A673 (cell line): ENCODE results near the gene PWWP2B. TPM values are rescaled to one million over a fixed set of nuclear protein-coding genes. Genes with fewer than 3 reads are reported as not detected.
"Not testable (repeated sequence)": the region's sequence is repeated elsewhere in the genome, so short reads cannot be mapped to it uniquely, and the experiment has no call there.

Experiments
- BruUV-seq: library from RNA; stranded (reverse); fragments of 400-500 nt; replicated peaks from 2 replicates; lab custom pipeline; 2021; lab: Mats Ljungman, UMichigan
- CTCF ChIA-PET: fragments of 300-600 bp; sonication (Branson Sonifier 250); formaldehyde crosslinking; loops from one replicate; lab custom pipeline; 2022; ENCODE audit warnings: antibody characterized with exemption; lab: Charles Lee
- POLR2A ChIA-PET: fragments of 300-600 bp; sonication (Branson Sonifier 250); formaldehyde crosslinking; loops from one replicate; lab custom pipeline; 2022; ENCODE audit warnings: antibody characterized with exemption; ENCODE audit not compliant: low non-redundant PET; lab: Charles Lee
- DNase-seq: peaks from one replicate; pipeline ENCODE4 v3.0.0-alpha.2; 2015; ENCODE audit warnings: low spot score
- H3K27ac ChIP-seq: fragments of 200-600 bp; sonication (generic); 2 replicates; pipeline ENCODE4 v1.5.1; 2016; ENCODE audit warnings: mixed run types, low read depth, mild to moderate bottlenecking, mixed read lengths, antibody characterized with exemption, low read length; ENCODE audit not compliant: poor library complexity, severe bottlenecking
- H3K27me3 ChIP-seq: fragments of 200-600 bp; sonication (generic); replicated peaks from 2 replicates; pipeline ENCODE4 v1.6.1; 2017; ENCODE audit warnings: mixed run types, low read depth, mild to moderate bottlenecking, mixed read lengths, antibody characterized with exemption, low read length; ENCODE audit not compliant: insufficient read depth, poor library complexity
- H3K36me3 ChIP-seq: fragments of 200-600 bp; sonication (generic); 2 replicates; pipeline ENCODE4 v1.6.1; 2016; ENCODE audit warnings: mixed run types, mild to moderate bottlenecking, mixed read lengths, antibody characterized with exemption, low read length; ENCODE audit not compliant: insufficient read depth, poor library complexity, severe bottlenecking
- H3K4me1 ChIP-seq: fragments of 200-600 bp; sonication (generic); 2 replicates; pipeline ENCODE4 v1.6.1; 2017; ENCODE audit warnings: mixed run types, mild to moderate bottlenecking, mixed read lengths, antibody characterized with exemption, low read length; ENCODE audit not compliant: insufficient read depth, poor library complexity, severe bottlenecking
- H3K4me3 ChIP-seq: fragments of 200-600 bp; sonication (generic); 2 replicates; pipeline ENCODE4 v1.5.1; 2016; ENCODE audit warnings: low read depth, mixed run types, mild to moderate bottlenecking, mixed read lengths, low read length; ENCODE audit not compliant: poor library complexity, severe bottlenecking
- H3K9me3 ChIP-seq: fragments of 200-600 bp; sonication (generic); 2 replicates; pipeline ENCODE4 v1.6.1; 2016; ENCODE audit warnings: mixed run types, low read depth, mild to moderate bottlenecking, mixed read lengths, antibody characterized with exemption, low read length; ENCODE audit not compliant: poor library complexity, severe bottlenecking
- CTCF ChIP-seq: fragments of 300-800, 200-600 bp; sonication (generic); conservative IDR thresholded peaks from 2 replicates; pipeline ENCODE4 v1.5.1; 2017; ENCODE audit warnings: low read depth, mild to moderate bottlenecking, antibody characterized with exemption, low read length, moderate library complexity, mixed read lengths
- EZH2 ChIP-seq: fragments of 200-600 bp; sonication (generic); IDR thresholded peaks from 2 replicates; pipeline ENCODE4 v1.6.1; 2017; ENCODE audit warnings: borderline replicate concordance, low read depth, mild to moderate bottlenecking, mixed read lengths, antibody characterized with exemption, low read length; ENCODE audit not compliant: poor library complexity, severe bottlenecking
- intact Hi-C: fragments of 100-400 bp; cut with micrococcal nuclease; formaldehyde crosslinking; loops from one replicate; pipeline ENCODE4 v1.10.0; 2022; ENCODE audit not compliant: unreplicated experiment
- total RNA-seq: library from RNA; stranded (reverse); gene quantifications from 2 replicates; pipeline ENCODE4 v1.2.3, GENCODE V29; 2021

PWWP2B gene
- total RNA-seq, 1 experiment from 2014 or later: 18.6 TPM

- CTCF ChIA-PET: no interaction called here
- H3K4me3 ChIP-seq: no peak overlapping the region
- no peaks in the 10 kb centered on the region for H3K36me3 ChIP-seq
- no peak for DNase-seq
- no TSS peak for BruUV-seq
- intact Hi-C loops: loop anchor here (5.0 kb wide), 1 partner anchor 251 kb away; no protein-coding TSS in a partner anchor
- H3K4me1 ChIP-seq: peaks cover 15% of the 10 kb centered on the region
- POLR2A ChIA-PET: no interaction called here
- TF ChIP-seq EZH2: no peak
- no peak for TF ChIP-seq CTCF
- no peak overlapping the region for H3K27ac ChIP-seq
- H3K27me3 ChIP-seq: no peaks in the 10 kb centered on the region
- no peaks in the 10 kb centered on the region for H3K9me3 ChIP-seq
Measured at GRCh38 chr10:132385721-132386418, 11.1 kb upstream of the PWWP2B start.

- H3K4me3 ChIP-seq: no peak overlapping the region
- H3K27me3 ChIP-seq: no peaks in the 10 kb centered on the region
- ChIA-PET POLR2A (no interaction called here), CTCF (no interaction called here)
- BruUV-seq: no TSS peak
- H3K4me1 ChIP-seq: peaks cover 15% of the 10 kb centered on the region
- DNase-seq: no peak
- intact Hi-C loops: loop anchor here (5.0 kb wide), 1 partner anchor 251 kb away; no protein-coding TSS in a partner anchor
- TF ChIP-seq EZH2: no peak
- TF ChIP-seq CTCF: no peak
- no peaks in the 10 kb centered on the region for H3K36me3 ChIP-seq
- no peak overlapping the region for H3K27ac ChIP-seq
- no peaks in the 10 kb centered on the region for H3K9me3 ChIP-seq
Measured at GRCh38 chr10:132386419-132386831, 10.6 kb upstream of the PWWP2B start.

GRCh38 chr10:132386896-132387295, 10.1 kb upstream of the PWWP2B start:
- H3K27ac ChIP-seq, POLR2A ChIA-PET, H3K4me3 ChIP-seq, H3K36me3 ChIP-seq, H3K9me3 ChIP-seq, H3K27me3 ChIP-seq, BruUV-seq, CTCF ChIA-PET, DNase-seq: not testable (repeated sequence)
- peaks cover 15% of the 10 kb centered on the region for H3K4me1 ChIP-seq
- intact Hi-C loops: loop anchor here (5.0 kb wide), 1 partner anchor 250 kb away; no protein-coding TSS in a partner anchor
